ENCODE measurements around the gene CEP112.

DNA sequence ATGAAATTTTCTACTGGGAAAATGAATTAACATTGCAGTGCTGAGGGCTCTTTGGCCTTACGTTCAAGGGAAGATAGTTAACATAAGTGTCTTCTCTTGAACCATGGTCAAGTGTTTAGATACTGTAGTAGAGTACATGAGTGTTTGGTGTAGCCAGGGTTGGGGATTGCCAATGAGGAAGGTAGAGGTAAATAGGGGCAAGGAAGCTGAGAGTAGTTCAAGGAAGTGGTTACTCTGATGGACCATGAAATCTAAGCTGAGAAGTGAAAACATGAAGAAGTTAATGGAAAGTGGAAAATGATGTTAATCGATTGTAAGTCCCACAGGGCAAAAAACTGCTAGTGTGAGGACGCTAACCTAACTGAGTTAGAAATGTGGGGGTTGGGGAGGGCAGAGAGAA is 380.9 kb downstream of the CEP112 start:
- TF ChIP-seq, protein P1, sequence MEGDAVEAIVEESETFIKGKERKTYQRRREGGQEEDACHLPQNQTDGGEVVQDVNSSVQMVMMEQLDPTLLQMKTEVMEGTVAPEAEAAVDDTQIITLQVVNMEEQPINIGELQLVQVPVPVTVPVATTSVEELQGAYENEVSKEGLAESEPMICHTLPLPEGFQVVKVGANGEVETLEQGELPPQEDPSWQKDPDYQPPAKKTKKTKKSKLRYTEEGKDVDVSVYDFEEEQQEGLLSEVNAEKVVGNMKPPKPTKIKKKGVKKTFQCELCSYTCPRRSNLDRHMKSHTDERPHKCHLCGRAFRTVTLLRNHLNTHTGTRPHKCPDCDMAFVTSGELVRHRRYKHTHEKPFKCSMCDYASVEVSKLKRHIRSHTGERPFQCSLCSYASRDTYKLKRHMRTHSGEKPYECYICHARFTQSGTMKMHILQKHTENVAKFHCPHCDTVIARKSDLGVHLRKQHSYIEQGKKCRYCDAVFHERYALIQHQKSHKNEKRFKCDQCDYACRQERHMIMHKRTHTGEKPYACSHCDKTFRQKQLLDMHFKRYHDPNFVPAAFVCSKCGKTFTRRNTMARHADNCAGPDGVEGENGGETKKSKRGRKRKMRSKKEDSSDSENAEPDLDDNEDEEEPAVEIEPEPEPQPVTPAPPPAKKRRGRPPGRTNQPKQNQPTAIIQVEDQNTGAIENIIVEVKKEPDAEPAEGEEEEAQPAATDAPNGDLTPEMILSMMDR (IDR thresholded peaks at IDR 0.05; ENCODE audit: insufficient read depth, low read length, poor library complexity, severe bottlenecking) = no peak
- no peak for TF ChIP-seq EZH2phosphoT487 (conservative IDR thresholded peaks at IDR 0.05; ENCODE audit: low read length)

Measured in SU-DHL-6 (cell line).